Gastrocnemius medialis (tissue), 4 donors: ENCODE measurements around the gene MFAP5.

ENCODE experiments used
- POLR2A ChIP-seq, 2 donors: fragments of 450-650 bp; IDR thresholded peaks; one replicate each; pipeline ENCODE4 v1.6.1; 2017; ENCODE audit warnings: antibody characterized with exemption in 2 of 2, mild to moderate bottlenecking in 2 of 2, moderate library complexity in 2 of 2
- TF ChIP-seq, protein P1 (sequence below), 5 experiments: fragments of 450-650 bp in 3 of 5; fragments of 200-600 bp in 2 of 5; sonication (generic) in 2 of 5; IDR thresholded peaks in 4 of 5; conservative IDR thresholded peaks in 1 of 5; 1 replicate in 4 of 5; 2 replicates in 1 of 5; pipeline ENCODE4 v1.5.1; 2016 to 2019; ENCODE audit warnings: antibody characterized with exemption in 5 of 5, mild to moderate bottlenecking in 3 of 5, moderate library complexity in 3 of 5

DNA sequence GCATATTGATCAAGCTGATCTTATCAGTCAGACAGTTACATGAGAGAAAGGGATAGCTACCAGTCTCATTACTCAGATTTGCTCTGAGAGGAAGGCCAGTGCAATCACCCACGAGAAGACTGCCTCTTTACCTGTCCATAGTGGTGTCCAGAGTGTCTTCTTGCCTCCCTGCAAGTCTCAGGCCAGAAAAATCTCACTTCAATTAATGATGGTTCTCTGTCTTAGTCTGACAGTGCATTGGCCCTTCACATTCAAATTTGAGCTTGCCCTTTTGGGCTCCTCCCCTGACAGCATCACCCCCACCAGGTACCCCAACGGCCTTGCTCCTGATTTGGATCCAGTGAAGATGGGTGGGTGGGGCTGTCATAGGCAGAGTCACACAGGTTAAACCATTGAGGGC, 50.0 kb downstream of the MFAP5 start, which contains the start of gene AICDA:
- TF ChIP-seq, protein P1, sequence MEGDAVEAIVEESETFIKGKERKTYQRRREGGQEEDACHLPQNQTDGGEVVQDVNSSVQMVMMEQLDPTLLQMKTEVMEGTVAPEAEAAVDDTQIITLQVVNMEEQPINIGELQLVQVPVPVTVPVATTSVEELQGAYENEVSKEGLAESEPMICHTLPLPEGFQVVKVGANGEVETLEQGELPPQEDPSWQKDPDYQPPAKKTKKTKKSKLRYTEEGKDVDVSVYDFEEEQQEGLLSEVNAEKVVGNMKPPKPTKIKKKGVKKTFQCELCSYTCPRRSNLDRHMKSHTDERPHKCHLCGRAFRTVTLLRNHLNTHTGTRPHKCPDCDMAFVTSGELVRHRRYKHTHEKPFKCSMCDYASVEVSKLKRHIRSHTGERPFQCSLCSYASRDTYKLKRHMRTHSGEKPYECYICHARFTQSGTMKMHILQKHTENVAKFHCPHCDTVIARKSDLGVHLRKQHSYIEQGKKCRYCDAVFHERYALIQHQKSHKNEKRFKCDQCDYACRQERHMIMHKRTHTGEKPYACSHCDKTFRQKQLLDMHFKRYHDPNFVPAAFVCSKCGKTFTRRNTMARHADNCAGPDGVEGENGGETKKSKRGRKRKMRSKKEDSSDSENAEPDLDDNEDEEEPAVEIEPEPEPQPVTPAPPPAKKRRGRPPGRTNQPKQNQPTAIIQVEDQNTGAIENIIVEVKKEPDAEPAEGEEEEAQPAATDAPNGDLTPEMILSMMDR (IDR thresholded peaks at IDR 0.05 in 4 of 5, conservative IDR thresholded peaks at IDR 0.05 in 1 of 5): no peak
- TF ChIP-seq POLR2A (IDR thresholded peaks at IDR 0.05): no peak
